GM12892 (cell line): Measurements from ENCODE around the gene SIRT6.

Source experiments
- POLR2A ChIP-seq: IDR thresholded peaks from 2 replicates; pipeline ENCODE4 v1.6.1; 2011; ENCODE audit warnings: low read depth, low read length, control low read depth
- POLR2AphosphoS5 ChIP-seq: IDR thresholded peaks from 2 replicates; pipeline ENCODE4 v1.6.1; 2011; ENCODE audit warnings: low read depth, low read length, control low read depth
- TAF1 ChIP-seq: IDR thresholded peaks from 2 replicates; pipeline ENCODE4 v1.6.1; 2011; ENCODE audit warnings: low read depth, mild to moderate bottlenecking, control low read depth, low read length, borderline replicate concordance

DNA sequence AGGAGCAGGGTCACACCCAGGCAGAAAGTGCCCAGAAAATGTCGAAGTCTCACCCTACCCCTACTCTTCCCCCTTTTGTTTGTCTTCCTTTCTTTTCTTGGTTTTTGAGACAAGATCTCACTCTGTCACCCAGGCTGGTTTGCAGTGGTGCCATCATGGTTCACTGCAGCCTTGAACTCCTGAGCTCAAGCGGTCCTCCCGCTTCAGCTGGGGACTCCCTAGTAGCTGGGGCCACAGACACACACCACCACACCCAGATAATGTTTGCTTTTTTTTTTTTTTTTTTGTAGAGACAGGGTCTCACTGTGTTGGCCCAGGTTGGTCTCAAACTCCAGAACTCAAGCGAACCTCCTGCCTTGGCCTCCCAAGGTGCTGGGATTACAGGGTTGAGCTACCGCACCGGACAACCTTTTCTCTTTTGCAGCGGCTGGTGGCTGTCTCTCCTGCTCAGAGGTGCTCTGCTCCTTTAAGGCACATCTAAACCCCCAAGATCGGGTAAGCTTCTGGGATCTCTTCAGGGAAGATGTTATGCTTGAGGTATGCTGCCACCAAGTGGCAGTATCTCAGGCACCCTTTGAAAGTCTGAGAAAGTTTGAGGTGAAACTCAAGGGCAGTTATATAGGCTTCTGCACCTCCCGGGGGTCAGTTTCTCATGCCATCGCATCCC is 24.6 kb upstream of the SIRT6 start:
- TF ChIP-seq TAF1 = no peak
- no peak for TF ChIP-seq POLR2A
- no peak for TF ChIP-seq POLR2AphosphoS5
